Measurements from ENCODE around the gene AGAP3.

DNA sequence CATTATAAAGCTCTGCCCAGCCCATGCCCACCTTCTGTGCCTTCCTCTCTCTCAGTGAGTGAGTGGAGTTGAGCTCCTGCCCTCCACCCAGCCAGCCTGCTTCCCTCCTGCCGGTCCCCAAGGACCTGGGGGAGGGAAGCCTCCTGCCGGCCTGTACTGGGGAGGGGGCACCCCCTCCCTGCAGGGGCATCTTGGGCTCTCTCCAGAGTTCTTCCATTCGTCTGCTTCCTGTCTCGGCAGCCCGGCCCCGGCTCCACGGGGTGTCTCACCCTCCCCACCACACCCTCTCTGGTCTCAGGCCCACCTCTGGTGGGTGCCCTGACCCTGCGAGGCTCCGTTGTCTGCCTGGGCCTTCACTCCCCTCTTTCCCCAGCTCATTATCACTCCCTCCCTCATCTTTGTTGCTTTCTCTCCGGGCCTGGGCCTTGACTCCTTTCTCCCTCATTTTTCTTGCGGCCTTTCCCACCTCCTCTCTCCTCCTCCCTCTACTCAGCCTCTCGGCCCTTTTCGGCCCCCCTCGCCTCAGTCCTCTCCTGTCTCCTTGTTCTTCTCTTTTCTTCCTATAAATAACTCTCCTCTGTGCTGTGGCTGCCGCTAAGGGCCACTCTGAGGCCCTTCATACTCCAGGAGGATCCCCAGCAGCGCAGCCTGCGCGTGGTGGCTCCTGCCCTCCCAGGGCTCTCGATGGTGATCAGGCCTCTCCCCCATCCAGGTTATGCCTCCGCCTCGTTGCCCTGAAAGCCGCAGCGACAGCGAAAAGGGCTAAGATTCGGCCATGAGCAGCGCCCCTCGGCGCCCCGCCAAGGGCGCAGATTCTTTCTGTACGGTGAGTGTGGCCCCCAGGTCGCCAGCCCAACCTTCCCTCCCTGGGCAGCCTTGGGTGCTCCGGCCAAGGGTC lies 24.8 kb upstream of the AGAP3 start:
- TF ChIP-seq, protein P1, sequence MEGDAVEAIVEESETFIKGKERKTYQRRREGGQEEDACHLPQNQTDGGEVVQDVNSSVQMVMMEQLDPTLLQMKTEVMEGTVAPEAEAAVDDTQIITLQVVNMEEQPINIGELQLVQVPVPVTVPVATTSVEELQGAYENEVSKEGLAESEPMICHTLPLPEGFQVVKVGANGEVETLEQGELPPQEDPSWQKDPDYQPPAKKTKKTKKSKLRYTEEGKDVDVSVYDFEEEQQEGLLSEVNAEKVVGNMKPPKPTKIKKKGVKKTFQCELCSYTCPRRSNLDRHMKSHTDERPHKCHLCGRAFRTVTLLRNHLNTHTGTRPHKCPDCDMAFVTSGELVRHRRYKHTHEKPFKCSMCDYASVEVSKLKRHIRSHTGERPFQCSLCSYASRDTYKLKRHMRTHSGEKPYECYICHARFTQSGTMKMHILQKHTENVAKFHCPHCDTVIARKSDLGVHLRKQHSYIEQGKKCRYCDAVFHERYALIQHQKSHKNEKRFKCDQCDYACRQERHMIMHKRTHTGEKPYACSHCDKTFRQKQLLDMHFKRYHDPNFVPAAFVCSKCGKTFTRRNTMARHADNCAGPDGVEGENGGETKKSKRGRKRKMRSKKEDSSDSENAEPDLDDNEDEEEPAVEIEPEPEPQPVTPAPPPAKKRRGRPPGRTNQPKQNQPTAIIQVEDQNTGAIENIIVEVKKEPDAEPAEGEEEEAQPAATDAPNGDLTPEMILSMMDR (conservative IDR thresholded peaks at IDR 0.05; ENCODE audit: low read depth, low read length): no peak
- no peak for TF ChIP-seq EZH2 (IDR thresholded peaks at IDR 0.05; ENCODE audit: borderline replicate concordance, low read depth, low read length, poor library complexity, severe bottlenecking)
